Glutamatergic neuron (in vitro differentiated cells): ENCODE data around the gene BABAM2. TPM values are rescaled to one million over a fixed set of nuclear protein-coding genes. Genes with fewer than 3 reads are reported as not detected.

Source experiments
- DNase-seq: peaks from one replicate; pipeline ENCODE4 v3.0.0; 2022
- H3K27ac Mint-ChIP-seq: one replicate; pipeline ENCODE4 v1.8.0; 2020; ENCODE audit warnings: mild to moderate bottlenecking, mixed read lengths, inconsistent platforms; ENCODE audit not compliant: unreplicated experiment
- H3K27me3 Mint-ChIP-seq: one replicate; pipeline ENCODE4 v1.8.0; 2020; ENCODE audit warnings: mild to moderate bottlenecking, moderate library complexity, mixed read lengths, inconsistent platforms; ENCODE audit not compliant: unreplicated experiment
- H3K36me3 Mint-ChIP-seq: one replicate; pipeline ENCODE4 v1.8.0; 2020; ENCODE audit warnings: mild to moderate bottlenecking, mixed read lengths, inconsistent platforms; ENCODE audit not compliant: unreplicated experiment
- H3K4me1 Mint-ChIP-seq: one replicate; pipeline ENCODE4 v1.8.0; 2020; ENCODE audit warnings: mild to moderate bottlenecking, low read depth, mixed read lengths, inconsistent platforms; ENCODE audit not compliant: unreplicated experiment
- H3K4me3 Mint-ChIP-seq: one replicate; pipeline ENCODE4 v1.8.0; 2020; ENCODE audit warnings: mild to moderate bottlenecking, mixed read lengths, inconsistent platforms; ENCODE audit not compliant: unreplicated experiment
- H3K9me3 Mint-ChIP-seq: one replicate; pipeline ENCODE4 v1.8.0; 2020; ENCODE audit warnings: mild to moderate bottlenecking, moderate library complexity, mixed read lengths, inconsistent platforms; ENCODE audit not compliant: unreplicated experiment
- CTCF ChIP-seq: fragments of 200-600 bp; sonication (generic); IDR thresholded peaks from one replicate; pipeline ENCODE4 v1.5.0; 2021; ENCODE audit not compliant: partially characterized antibody, unreplicated experiment
- total RNA-seq: library from RNA; stranded (reverse); fragmentation: NEBNext Ultra II Directional; extraction: Animal tissue kit (Norgen Biotek cat#: 25700); gene quantifications from one replicate; pipeline ENCODE4 v1.2.1, GENCODE V29; 2021; ENCODE audit not compliant: unreplicated experiment

Gene BABAM2
- total RNA-seq, 1 donor from 2014 or later, result 29.9 TPM

DNA sequence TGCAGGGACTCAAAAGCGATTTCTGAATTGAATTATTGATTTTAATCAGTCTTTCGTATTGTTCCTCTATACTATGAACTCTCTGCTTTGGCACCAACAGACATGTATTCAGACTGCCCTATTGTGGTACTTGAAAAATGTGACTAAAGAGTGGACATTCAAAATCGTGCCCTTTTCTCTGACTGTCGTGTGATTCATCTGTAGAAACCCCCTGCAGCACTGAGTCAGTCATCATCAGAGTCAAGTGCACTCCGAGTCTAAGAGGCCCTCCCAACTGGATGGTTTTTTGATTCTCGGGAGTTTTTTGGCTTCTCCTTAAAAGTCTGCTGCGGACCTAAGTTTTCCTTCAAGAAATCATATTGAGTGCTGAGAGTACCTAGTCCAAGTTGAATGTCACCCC lies 405.7 kb downstream of the BABAM2 start:
- TF ChIP-seq CTCF, result no peak
- no peaks in the 10 kb centered on the region for H3K27me3 Mint-ChIP-seq
- no peaks in the 10 kb centered on the region for H3K36me3 Mint-ChIP-seq
- H3K9me3 Mint-ChIP-seq, result no peaks in the 10 kb centered on the region
- H3K27ac Mint-ChIP-seq, result no peak overlapping the region
- no peak for DNase-seq
- H3K4me3 Mint-ChIP-seq, result no peak overlapping the region
- H3K4me1 Mint-ChIP-seq, result no peaks in the 10 kb centered on the region

GRCh38 chr2:28296904-28297303 lies 406.4 kb downstream of the BABAM2 start:
- Mint-ChIP-seq H3K27me3 (no peaks in the 10 kb centered on the region), H3K36me3 (no peaks in the 10 kb centered on the region), H3K4me3 (no peak overlapping the region), H3K9me3 (peaks cover 2% of the 10 kb centered on the region), H3K27ac (no peak overlapping the region), H3K4me1 (no peaks in the 10 kb centered on the region)
- DNase-seq, result no peak
- no peak for TF ChIP-seq CTCF

DNA sequence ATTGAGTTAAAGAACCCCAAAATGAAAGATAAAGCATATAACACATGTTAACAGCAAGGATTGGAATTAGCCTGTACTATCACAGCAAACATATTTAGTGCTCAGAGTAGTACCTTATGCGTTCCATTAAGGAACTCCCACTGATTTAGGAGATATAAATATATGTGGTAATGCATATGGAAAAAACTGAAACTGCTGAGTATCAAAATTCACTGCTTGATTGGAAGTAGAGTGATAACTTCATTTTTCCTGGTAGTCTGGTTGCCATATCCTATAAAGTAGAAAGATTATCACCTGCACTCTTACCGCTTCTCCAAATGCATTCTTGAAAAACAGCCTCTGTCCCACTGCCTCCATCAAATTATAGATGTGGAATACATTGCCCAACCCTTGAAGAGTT lies 407.0 kb downstream of the BABAM2 start:
- Mint-ChIP-seq H3K36me3 (no peaks in the 10 kb centered on the region), H3K27me3 (no peaks in the 10 kb centered on the region), H3K4me1 (no peaks in the 10 kb centered on the region), H3K27ac (no peak overlapping the region), H3K9me3 (peaks cover 2% of the 10 kb centered on the region), H3K4me3 (no peak overlapping the region)
- DNase-seq, result no peak
- no peak for TF ChIP-seq CTCF

DNA sequence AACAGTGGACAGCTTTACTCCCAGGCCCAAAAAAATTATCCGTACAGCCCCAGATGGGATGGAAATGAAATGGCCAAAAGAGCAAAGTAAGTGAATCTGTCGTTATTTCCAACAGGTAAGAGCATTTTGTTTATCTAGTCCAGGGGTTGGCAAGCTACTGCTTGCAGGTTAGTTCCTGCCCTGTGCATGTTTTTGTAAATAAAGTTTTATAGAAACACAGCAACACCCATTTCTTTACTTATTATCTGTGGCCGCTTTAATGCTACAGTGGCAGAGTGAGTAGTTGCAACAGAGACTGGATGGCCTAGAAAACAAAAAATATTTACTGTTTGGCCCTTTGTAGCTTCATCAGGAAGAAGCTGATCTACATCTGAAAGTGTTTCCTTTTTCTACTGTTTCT lies 407.9 kb downstream of the BABAM2 start:
- H3K27ac Mint-ChIP-seq, result no peak overlapping the region
- H3K4me3 Mint-ChIP-seq, result no peak overlapping the region
- H3K36me3 Mint-ChIP-seq, result no peaks in the 10 kb centered on the region
- H3K27me3 Mint-ChIP-seq, result no peaks in the 10 kb centered on the region
- peaks cover 2% of the 10 kb centered on the region for H3K9me3 Mint-ChIP-seq
- H3K4me1 Mint-ChIP-seq, result no peaks in the 10 kb centered on the region
- DNase-seq, result no peak
- no peak for TF ChIP-seq CTCF

DNA sequence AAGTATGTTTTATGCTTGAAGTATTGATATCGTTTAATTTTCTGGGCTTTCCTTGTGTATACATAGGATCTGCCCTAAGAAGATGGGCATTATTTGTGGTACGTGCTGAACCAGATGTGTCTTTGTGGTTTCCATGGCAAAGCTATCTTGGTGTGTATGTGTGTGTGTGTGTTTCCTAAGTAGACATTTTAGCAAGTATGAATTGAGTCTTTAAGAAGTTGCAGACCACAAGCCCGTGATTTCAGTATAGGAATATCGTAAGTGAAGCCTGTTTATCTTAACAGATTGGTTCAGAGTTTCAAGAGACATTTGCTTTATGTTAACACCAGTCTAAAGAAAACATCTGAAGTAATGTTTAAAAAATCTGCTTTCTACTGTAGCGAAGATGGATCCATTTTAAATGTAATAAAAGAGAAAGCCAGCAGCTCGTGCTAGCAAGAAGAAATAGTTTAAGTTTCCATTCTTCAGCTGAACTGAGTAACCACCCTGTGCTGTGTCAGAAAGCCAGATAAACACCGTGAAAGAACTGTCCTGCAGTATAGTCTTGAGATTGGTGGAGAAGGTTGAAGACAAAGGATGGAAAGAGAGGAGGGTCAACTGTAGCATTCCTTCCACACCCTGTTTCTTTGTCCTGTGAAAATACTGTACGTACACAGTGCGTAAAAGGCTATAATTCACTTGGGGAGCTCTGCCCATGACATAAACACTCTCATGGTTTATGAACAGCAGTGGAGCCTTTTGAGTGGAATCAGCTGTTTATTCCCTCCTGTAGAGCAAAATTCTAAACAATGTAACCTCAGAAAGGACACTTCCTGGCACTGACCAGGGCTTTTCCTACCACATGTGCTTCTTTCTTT lies 410.2 kb downstream of the BABAM2 start:
- TF ChIP-seq CTCF, result no peak
- no peak overlapping the region for H3K27ac Mint-ChIP-seq
- no peaks in the 10 kb centered on the region for H3K27me3 Mint-ChIP-seq
- DNase-seq, result no peak
- H3K4me1 Mint-ChIP-seq, result no peaks in the 10 kb centered on the region
- H3K9me3 Mint-ChIP-seq, result peaks cover 2% of the 10 kb centered on the region
- no peaks in the 10 kb centered on the region for H3K36me3 Mint-ChIP-seq
- H3K4me3 Mint-ChIP-seq, result no peak overlapping the region
